GM19397 (cell line): ENCODE measurements around the gene ELOVL5.
"Not testable (repeated sequence)": the region's sequence is repeated elsewhere in the genome, so short reads cannot be mapped to it uniquely, and the experiment has no call there.

Source experiments
- ATAC-seq: cut with Tn5 transposase; IDR thresholded peaks from one replicate; pipeline ENCODE4 v1.9.1; 2021; ENCODE audit warnings: mild to moderate bottlenecking, moderate library complexity; ENCODE audit not compliant: unreplicated experiment

Gene ELOVL5

DNA sequence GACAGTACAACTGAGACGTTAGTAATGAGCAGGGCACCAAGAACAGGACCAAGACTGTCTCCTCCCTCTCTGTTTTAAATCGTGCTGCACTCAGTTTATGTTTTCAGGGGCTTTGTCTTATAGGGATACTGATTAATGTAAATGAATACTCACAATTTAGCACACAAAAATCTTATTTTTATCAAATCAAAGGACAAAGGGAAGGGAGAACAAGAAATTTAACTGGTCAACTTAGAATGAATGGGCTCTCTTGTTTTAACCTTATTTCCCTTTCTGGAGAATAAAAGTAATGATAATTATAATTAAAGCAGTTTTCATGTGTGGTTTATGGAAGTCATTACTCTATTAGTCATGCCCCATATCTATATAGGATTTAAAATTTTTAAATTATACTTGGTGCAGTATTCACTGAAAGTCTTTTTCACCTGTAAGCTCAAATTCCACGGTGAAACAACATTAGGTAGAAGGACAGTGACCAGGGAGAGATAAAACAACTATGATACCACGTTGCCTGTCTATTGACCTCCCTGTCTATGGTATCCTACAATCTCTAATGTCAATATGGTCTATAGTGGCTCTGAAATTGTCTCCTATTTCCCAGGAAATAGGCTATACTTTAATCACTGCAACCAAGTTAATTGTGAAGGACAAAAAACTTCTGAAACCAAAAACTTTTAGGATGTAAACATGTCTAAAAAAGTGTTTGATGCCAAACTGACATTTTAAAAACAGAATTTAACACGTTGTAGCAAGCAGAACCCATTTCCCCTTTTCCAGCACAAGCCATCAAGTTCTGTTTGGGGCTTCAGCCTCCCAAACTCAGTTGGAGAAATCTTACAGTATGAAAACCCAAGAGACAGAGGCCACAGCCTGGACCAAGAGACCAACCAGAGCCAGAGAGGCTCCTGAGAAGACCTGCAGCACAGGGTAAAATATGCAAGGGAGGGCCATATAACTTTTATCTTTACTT, 15.0 kb downstream of the ELOVL5 start:
- no peak for ATAC-seq

DNA sequence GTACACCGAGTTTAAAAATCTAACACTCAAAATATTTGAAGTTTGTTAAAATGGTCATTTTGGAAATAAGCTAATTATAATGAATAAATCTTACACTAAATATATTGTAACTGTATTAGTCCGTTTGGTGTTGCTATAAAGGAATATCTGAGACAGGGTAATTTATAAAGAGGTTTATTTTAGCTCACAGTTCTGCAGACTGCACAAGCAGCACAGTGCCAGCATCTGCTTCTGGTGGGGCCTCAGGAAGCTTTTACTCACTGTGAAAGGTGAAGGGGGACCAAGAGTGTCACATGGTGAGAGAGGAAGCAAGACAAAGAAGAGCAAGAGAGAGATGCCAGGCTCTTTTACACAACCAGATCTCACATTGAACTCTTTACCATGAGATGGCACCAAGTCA, 17.1 kb downstream of the ELOVL5 start:
- ATAC-seq: no peak

DNA sequence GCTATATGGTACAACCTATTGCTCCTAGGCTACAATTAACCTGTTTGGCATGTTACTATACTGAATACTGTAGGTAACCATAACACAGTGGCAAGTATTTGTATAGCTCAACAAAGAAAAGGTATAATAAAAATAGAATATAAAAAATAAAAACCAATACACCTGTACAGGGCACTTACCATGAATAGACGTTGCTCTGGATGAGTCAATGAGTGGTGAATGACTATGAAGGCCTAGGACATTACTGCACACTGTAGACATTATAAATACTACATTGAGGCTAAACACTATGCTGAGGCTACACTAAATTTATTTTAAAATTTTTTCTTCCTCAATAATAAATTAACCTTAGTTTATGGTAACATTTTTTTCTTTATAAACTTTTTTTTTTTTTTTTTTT, 18.6 kb downstream of the ELOVL5 start:
- no peak for ATAC-seq

DNA sequence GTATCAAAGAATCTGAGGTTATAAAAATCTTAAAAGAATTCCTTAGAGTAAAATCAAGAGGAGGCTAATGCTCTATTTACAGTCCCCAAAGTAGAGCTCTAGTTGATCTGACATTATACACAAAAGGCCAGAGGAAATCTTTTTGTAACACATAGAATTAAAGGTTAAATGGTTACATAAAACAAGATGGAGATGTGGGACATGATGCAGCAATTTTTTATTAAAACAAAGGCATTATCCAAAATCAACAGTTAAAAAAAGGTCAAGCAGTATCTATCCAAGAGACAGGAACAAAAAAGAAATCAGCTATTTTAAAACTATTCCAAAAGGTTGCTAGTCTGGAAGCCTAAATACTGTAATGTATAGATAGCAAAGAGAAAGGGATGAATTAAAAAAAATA, 20.4 kb downstream of the ELOVL5 start:
- ATAC-seq: no peak

DNA sequence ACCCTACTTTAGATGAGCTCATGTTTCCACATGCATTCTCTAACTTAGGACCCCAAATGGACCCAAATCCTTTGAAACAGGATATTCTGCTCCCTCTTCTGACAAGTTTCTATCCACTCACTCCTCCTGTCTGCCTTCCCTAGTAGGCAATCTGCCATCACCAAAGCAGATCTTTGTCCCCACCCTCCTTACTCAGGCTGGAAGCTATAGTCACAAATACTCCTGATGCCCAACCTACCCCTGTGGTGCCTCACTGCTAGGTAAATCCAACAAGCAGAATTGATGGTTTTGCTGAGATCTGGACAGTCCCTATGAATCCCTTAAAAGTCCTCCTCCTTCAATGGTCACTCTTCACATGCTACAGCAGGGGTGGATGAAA, 21.7 kb downstream of the ELOVL5 start:
- ATAC-seq: no peak

DNA sequence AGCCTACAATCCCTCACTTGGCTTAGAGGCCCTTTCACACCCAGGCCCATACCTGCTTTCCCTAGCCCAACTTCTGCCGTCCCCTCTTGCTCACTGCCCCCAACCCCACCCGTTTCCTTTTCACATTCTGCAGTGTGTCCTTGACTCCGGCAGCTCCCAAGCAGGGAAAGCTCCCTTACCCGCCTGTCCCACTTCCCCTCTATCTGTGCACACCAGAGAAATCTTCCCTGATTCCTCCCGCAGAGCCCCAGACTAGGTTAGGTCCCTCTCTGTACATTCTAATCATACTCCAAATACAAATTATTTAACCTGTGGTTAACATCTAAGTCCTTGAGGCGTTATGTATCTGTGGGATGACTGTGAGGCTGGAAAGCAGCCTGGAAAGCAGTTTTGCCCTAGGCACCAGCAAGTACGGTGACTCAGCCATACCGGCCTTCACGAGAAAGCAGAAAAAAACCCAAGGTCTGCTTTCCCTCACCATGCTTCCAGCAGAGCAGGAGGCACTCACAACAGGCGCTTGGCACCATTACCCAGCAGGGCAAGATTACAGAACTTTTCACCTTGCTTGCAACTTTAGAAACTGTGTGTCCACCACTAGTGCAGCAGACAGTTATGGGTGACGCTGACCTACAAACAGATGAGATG, 22.3 kb downstream of the ELOVL5 start:
- no peak for ATAC-seq

DNA sequence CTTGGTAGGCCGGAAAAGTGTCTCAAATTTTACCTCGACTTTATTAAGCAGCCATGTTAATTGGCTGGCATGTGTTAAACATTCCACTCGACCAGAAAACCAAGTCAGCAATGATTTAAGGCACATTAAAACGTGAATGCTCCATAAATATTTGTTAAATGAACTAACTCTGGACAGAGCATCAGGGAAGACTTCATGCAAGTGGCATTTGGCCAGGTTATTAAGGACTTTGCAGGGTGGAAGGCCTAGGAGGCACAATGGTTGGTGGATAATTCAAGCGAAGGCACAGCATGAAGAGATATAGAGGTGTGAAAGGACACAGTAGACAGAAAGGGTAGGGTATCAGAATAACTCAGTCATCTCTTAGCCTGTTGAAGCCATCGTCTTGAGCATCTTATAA, 23.0 kb downstream of the ELOVL5 start:
- ATAC-seq: no peak

DNA sequence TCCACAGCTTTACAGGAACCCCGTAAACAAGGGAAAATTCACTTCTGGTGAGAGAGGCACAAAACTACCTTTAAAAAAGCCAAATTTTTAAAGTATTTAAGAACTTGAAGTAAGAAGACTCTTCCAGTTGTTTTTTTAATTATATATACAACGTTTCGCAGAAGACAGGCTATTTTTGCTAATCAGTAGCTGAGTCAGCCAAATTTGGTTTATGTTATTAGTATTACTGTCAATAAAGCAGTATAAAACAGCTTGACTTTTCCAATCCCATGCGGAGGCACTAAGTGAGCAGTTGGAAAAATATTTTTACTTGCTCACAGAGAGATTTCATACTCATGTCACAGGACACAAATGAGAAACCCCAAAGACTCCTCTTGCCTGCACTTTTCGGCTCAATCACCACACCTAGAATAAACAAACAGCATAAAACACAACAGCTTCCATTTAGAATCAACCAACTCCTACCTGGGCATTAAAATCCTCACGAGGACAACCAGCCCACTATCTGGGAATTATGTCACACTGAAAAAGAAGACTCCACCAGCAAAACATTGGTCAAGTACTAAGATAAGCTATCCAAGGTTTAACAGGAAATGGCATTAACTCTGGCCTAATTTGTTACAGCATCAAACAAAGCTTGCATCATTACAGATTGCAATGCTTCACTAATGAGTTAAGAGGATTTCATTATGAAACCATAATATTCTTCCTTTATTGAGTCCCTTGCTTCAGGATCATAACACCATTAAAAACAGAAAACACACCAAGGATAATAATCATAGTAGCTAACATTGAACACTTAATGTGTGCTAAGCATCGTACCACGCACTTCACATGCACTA, 26.3 kb downstream of the ELOVL5 start:
- no peak for ATAC-seq

DNA sequence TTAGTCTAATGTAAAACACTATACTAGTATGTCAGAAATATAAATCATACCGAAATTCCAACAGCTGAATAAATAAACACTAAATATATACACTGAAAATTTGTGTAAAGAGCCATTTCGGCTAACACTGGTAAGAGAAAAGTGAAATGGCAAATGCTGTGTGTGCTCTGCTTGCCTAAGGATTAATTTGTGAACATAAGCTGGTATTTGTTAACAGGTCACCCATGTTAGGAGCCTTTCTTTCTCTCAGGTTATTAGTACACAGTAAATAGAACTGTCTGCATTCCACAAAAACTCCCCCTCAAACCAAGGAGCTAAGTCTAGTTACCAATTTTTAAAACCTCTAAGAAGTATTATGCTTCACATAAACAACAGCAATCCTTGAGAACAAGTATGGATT, 27.0 kb downstream of the ELOVL5 start:
- no peak for ATAC-seq

DNA sequence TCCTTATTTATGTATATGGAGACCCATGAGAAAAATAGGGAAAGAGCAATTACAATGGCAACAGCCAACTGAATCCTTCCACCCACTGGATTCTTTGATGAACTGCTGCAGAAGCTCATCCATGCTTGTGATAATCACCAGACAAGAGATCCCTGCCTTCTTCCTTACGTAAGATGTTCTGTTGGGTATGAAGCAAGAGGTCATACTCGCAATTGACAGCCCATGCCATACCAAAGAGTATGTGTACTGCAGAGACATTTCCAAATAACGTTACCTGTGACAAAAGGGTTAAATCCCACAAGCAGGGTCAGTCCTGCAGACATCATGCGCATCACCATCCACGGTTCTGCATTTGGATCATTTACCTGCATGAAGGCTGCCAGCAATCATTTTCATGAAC, 27.8 kb downstream of the ELOVL5 start:
- no peak for ATAC-seq

DNA sequence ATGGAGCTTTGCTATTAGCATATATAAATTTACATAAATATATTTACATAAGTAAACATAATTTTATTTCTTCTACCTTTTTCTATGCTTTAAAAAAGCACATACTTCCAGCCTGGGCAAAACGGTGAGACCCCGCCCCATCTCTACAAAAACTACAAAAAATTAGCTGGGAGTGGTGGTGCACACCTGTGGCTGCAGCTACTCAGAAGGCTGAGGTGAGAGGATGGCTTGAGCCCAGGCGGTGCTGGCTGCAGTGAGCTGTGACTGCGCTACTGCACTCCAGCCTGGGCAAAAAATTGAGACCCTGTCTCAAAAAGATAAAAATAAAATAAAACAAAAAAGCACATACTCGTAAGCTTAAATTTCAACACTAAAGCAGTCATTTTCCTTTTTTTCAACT, 30.3 kb downstream of the ELOVL5 start:
- ATAC-seq: no peak

DNA sequence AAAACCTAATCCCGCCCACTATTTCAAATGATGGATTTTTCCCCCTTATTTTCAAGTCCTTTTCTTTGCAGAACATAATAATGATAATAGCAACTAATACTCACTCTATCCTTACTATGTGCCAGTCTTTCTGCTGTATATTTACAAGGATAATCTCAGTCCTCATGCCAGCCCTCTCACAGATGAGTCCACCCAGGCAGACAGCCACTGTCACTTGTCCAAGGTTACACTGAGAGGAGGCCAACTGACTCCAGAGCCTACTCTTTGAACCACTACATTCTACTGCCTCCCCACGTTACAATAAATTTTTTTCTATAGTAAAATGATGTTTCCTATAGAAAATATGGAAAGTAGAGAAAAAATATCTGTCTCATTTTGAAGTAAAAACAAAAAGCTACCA, 30.9 kb downstream of the ELOVL5 start:
- ATAC-seq: no peak

DNA sequence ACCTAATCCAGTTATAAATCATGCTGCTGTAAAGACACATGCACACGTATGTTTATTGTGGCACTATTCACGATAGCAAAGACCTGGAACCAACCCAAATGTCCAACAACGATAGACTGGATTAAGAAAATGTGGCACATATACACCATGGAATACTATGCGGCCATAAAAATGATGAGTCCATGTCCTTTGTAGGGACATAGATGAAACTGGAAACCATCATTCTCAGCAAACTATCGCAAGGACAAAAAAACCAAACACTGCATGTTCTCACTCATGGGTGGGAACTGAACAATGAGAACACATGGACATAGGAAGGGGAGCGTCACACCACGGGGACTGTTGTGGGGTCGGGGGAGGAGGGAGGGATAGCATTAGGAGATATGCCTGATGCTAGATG, 31.5 kb downstream of the ELOVL5 start:
- ATAC-seq: not testable (repeated sequence)

DNA sequence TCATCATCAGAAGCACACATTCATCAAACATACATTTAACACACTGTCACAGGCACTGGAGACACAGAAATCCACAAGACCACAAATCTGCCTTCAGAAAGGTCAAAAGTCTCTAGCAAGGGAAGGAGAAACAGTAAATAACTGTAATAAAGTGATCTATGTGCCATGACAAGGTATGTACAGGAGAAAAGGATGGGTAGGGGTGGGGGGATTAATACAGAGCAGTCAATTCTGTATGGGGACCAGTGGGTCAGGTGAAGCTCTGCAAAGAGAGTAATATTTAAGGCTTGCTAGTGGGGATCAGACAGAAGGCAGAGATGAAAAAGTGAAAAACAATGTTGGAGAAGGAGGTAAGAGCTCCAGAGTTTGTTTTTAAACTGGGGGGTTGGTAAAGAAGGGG, 32.6 kb downstream of the ELOVL5 start:
- ATAC-seq: no peak

DNA sequence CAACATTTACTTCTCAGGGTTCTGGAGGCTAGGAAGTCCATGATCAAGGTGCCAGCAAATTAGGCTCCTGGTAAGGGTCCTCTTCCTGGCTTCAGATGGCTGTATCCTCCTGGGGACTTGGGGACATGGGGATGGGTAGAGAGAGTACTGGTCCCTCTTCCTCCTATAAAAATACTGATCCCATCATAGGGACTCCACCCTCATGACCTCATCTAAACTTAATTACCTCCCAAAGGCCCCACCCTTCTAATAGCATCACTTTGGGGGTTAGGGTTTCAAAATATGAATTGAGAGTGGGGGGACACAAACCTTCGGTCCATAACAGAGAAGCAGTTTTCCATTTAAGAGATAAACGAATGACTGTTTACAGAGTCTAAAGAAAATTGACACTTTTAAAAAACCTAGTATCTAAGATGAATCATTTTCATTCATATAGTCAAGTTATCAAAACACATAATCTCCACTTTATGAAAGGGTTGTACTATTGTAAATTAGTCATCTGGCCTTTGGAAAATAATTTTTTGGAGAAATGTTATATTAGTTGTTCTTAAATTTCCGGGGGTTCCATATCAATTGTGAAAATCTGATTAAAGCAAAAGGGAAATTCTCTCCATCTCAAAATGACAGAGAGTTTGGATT, 33.5 kb downstream of the ELOVL5 start:
- no peak for ATAC-seq

DNA sequence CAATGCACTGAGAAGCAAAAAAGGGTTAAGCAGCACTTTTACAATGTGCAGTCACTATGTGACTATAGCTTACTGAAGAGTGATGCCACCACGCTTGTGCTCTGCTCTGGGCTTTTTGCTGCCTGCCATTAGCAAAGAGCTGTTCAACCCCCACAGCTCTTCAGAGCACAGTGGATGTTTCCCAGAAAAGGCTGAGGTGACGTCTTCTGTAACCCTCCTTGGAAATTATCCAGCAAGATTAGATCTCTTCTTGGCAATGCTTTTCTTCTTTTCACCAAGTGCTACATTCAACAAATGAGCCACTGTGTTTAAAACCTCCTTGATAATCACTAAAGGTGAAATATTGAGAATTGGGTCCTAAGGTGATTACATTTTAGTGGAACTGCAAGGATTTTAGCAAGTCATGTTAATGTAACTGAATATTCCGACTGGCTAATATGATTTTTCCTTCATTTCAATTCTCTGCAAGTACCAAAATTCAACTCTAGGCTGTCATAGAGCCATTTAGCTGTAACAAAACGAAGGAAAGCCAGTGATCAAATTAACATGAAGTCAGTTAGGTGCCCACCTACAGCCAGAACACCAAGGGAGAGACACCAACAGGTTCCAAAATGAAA, 34.9 kb downstream of the ELOVL5 start:
- no peak for ATAC-seq

DNA sequence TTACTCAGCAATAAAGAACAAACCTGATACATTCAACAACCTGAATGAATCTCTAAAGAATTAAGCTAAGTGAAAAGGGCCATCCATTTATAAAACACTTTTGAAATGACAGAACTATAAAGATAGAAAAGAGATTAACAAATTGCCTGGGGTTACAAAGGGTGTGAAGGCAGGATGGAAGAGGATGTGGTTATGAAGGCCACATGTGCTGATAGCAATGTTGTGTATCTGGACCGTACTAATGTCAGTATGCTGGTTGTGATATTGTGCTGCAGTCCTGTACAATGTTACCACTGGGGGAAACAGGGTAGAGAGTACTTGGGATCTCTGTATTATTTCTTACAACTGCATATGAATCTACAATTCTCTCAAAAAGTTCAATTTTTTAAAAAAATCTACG, 36.4 kb downstream of the ELOVL5 start:
- ATAC-seq: no peak

DNA sequence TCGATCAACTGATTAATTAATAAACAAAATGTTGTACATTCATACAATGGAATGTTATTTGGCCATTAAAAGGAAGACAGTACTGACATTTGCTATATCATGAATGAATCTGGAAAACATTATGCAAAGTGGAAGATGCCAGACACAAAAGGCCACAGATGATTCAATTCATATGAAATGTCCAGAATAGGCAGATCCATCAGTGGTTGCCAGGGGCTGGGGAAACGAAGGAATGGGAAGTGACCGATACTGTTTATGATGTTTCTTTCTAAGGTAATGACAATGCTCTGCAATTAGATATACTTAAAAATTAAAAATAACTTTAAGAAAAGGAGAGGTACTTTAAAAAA, 37.2 kb downstream of the ELOVL5 start:
- no peak for ATAC-seq

DNA sequence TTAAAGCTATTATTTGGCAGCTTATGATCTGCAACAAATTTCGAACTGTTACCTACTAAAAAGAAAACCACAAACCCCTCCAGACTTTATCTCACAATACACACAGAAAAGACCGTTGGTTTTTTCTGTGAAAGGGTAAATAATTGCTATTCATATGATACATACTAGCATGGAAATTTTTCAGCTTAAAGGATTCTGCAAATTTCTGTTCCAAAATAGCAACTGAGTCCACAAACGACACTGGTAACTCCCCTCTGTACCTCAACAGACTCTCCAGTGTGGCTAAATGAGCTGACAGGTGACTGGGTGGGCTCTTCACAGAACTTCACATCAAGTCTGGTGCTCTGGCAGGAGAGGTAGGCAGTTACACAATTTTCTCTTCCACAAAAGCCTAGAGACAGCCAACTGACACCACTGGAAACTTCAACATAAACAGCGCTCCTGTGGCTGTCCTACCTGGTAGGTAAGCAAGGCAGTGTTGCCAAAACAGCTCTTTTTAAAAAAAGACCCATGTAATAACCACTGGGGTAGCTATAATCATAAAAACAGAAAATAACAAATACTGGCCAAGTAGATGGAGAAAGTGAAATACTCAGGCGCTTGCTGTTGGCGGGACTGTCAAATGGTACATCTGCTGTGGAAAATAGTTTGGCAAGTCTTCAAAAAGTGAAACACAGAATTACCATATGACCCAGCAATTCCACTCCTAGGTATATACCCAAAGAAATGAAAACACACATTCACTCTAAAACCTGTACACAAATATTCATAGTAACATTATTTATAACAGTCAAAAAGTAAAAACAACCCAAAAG, 37.8 kb downstream of the ELOVL5 start:
- no peak for ATAC-seq

DNA sequence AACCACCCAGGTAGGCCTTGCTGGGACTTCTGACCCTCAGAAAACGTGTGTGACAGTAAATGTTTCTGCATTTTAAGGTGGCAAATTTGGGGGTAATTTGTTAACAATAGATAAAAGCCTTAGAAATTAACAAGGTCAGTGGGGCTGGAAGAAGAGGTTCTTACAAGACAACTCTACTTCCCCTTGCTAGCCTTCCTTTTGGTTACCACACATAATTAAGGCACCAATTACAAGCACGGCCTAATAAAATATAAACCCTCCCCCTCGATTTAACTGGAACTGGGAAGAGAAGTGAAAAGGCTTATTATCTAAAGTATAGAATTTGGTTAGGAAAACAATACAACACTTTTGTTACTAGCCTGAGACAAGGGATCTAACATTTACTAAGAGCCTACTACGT, 38.8 kb downstream of the ELOVL5 start:
- ATAC-seq: no peak
